ENCODE measurements around the gene PLCL2. TPM values are rescaled to one million over a fixed set of nuclear protein-coding genes. Genes with fewer than 3 reads are reported as not detected.
A peak's percentile ranks its signal among the peaks of the same experiment; 100 is the strongest.

The PLCL2 gene
- total and polyA plus RNA-seq, 4 donors, result 2.1 to 16.7 (median 7.0) TPM

DNA sequence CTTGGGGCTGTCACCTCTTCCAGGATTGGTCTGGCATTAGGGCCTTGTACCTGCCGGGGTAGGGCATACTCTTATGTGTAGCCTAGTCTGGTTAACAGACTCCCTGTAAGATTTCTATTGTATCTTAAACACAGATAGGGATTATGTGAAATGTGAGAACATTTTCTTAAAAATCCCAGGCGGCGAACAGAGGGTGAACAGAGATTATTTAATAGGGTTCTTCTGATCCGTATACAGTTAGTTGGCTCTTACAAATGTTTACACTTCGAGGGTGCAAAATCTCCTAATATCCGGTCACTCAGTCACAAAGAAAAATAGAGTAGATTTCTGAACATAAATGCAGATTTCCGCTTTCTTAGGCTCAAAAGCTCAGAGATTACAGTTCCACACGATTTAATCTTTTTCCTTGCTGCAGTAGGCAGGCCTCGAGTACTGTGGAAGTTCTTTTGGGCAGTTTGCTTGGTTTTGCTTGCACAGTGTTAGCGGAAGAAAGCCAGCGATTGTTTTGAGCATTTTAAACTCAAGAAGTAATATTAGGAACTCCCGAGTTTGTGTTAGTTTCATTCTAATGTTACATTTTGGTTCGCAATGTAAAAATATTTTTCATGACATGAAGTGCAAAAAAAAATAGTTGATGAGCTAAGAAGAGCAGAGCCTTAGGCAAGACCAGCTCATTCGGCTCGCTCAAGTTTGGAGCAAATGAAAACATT lies 993 bp downstream of the PLCL2 start:
- Histone ChIP-seq H3K36me3 (ENCODE audit: control insufficient read depth in 1 of 2, insufficient read depth in 2 of 2, low read length in 1 of 2) (no peaks in the 10 kb centered on the region), H3K9me3 (ENCODE audit: control insufficient read depth, low read length) (no peaks in the 10 kb centered on the region), H3K27ac (ENCODE audit: low read depth in 1 of 2, low read length in 2 of 2) (no peak overlapping the region), H3K4me3 (ENCODE audit: low read length in 2 of 2) (peak overlapping the region; percentile 59 to 96), H3K4me1 (ENCODE audit: control insufficient read depth in 1 of 2, insufficient read depth in 2 of 2, low read length in 2 of 2) (peaks cover 0 to 3% of the 10 kb centered on the region in 2 donors), H3K27me3 (ENCODE audit: control insufficient read depth in 1 of 2, insufficient read depth in 2 of 2, low read length in 1 of 2) (no peaks in the 10 kb centered on the region)
- 35 to 43% methylated on average over 15 of the region's 15 CpGs for WGBS, 2 donors
- intact Hi-C loops (cut with DNase I), result loop anchor here (10.0 kb wide), 1 partner anchor 281 kb away; the partner anchor contains the start of gene DAZL (in 2 of the 2)
- no peak for DNase-seq
- ATAC-seq (ENCODE audit: low FRiP score), result no peak

DNA sequence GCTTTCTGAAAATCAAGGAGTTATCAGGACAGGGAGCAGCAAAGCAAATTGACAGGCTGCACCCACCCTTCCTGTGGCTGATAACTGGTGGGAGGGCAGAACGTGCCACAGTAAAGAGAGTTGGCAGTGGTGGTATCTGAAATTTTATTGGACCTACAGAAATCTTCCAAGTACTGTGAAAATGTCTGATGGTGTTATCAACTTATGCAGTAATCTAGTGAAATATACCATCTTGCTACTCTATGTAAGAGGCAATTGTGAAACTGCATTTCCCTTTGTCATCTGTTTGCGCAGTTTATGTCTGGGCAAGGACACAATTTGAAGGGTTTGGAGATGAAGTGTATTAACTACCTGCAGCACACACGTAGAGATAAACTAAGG lies 1.5 kb downstream of the PLCL2 start:
- Histone ChIP-seq H3K27me3 (ENCODE audit: control insufficient read depth in 1 of 2, insufficient read depth in 2 of 2, low read length in 1 of 2) (no peaks in the 10 kb centered on the region), H3K9me3 (ENCODE audit: control insufficient read depth, low read length) (no peaks in the 10 kb centered on the region), H3K4me1 (ENCODE audit: control insufficient read depth in 1 of 2, insufficient read depth in 2 of 2, low read length in 2 of 2) (peaks cover 0 to 3% of the 10 kb centered on the region in 2 donors), H3K36me3 (ENCODE audit: control insufficient read depth in 1 of 2, insufficient read depth in 2 of 2, low read length in 1 of 2) (no peaks in the 10 kb centered on the region), H3K27ac (ENCODE audit: low read depth in 1 of 2, low read length in 2 of 2) (no peak overlapping the region), H3K4me3 (ENCODE audit: low read length in 2 of 2) (peak overlapping the region; percentile 59 to 96)
- ATAC-seq (ENCODE audit: low FRiP score) (no peak), DNase-seq (no peak)
- intact Hi-C loops (cut with DNase I), result loop anchor here (10.0 kb wide), 1 partner anchor 281 kb away; the partner anchor contains the start of gene DAZL (in 2 of the 2)
- 59 to 68% methylated on average over 3 of the region's 3 CpGs for whole genome bisulfite sequencing, 2 donors

DNA sequence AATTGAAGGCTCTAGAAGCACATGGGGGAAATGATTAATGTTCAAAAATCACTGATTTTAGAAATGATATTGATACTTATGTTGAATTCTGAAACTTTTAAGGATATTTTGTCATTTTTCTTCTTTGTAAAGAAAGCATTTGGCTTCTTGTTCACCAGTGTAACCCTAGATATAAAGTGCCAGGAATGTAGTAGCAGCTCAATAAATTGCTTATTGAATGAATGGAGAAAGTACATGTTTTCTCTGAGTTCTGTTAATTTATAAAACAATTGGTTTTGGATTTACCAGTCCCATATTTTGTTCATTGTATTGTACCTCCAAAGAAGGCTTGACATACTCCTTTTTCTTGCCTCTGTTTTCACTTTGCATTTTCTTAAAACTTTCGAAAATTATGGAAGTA lies 2.4 kb downstream of the PLCL2 start:
- no peak overlapping the region for H3K27ac ChIP-seq (ENCODE audit: low read depth in 1 of 2, low read length in 2 of 2)
- H3K9me3 ChIP-seq (ENCODE audit: control insufficient read depth, low read length), result no peaks in the 10 kb centered on the region
- H3K4me3 ChIP-seq (ENCODE audit: low read length in 2 of 2), result no peak overlapping the region
- DNase-seq (no peak), ATAC-seq (ENCODE audit: low FRiP score) (no peak)
- H3K36me3 ChIP-seq (ENCODE audit: control insufficient read depth in 1 of 2, insufficient read depth in 2 of 2, low read length in 1 of 2), result no peaks in the 10 kb centered on the region
- no peaks in the 10 kb centered on the region for H3K27me3 ChIP-seq (ENCODE audit: control insufficient read depth in 1 of 2, insufficient read depth in 2 of 2, low read length in 1 of 2)
- intact Hi-C loops (cut with DNase I), result loop anchor here (10.0 kb wide), 1 partner anchor 282 kb away; the partner anchor contains the start of gene DAZL (in 2 of the 2)
- H3K4me1 ChIP-seq (ENCODE audit: control insufficient read depth in 1 of 2, insufficient read depth in 2 of 2, low read length in 2 of 2), result peaks cover 0 to 3% of the 10 kb centered on the region in 2 donors
- WGBS, 2 donors, result 90 to 97% methylated on average over 1 of the region's 1 CpG

DNA sequence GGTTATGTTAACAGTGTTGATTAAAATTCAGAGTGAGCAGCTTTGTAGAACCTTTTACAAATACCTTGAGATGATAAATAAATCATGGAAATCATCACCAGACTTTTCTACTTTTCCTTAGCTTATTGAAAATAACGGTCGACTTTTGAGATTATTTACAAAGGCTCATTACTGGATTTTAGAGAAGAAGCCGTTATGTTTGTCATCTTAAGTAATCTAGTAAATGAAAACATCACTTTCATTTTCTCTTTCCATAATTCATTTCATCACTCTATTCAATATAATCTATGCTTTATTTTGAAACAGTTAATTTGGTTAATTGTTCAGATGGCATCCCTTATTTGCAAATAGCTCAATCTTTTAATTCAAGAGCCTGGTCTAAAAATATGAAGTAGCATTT lies 3.6 kb downstream of the PLCL2 start:
- Histone ChIP-seq H3K4me3 (ENCODE audit: low read length in 2 of 2) (no peak overlapping the region), H3K36me3 (ENCODE audit: control insufficient read depth in 1 of 2, insufficient read depth in 2 of 2, low read length in 1 of 2) (no peaks in the 10 kb centered on the region), H3K27ac (ENCODE audit: low read depth in 1 of 2, low read length in 2 of 2) (no peak overlapping the region), H3K4me1 (ENCODE audit: control insufficient read depth in 1 of 2, insufficient read depth in 2 of 2, low read length in 2 of 2) (peaks cover 0 to 4% of the 10 kb centered on the region in 2 donors), H3K27me3 (ENCODE audit: control insufficient read depth in 1 of 2, insufficient read depth in 2 of 2, low read length in 1 of 2) (no peaks in the 10 kb centered on the region), H3K9me3 (ENCODE audit: control insufficient read depth, low read length) (no peaks in the 10 kb centered on the region)
- 72 to 77% methylated on average over 3 of the region's 3 CpGs for WGBS, 2 donors
- intact Hi-C loops (cut with DNase I), result loop anchor here (10.0 kb wide), 1 partner anchor 284 kb away; the partner anchor contains the start of gene DAZL (in 2 of the 2)
- ATAC-seq (ENCODE audit: low FRiP score), result no peak
- DNase-seq, result no peak

DNA sequence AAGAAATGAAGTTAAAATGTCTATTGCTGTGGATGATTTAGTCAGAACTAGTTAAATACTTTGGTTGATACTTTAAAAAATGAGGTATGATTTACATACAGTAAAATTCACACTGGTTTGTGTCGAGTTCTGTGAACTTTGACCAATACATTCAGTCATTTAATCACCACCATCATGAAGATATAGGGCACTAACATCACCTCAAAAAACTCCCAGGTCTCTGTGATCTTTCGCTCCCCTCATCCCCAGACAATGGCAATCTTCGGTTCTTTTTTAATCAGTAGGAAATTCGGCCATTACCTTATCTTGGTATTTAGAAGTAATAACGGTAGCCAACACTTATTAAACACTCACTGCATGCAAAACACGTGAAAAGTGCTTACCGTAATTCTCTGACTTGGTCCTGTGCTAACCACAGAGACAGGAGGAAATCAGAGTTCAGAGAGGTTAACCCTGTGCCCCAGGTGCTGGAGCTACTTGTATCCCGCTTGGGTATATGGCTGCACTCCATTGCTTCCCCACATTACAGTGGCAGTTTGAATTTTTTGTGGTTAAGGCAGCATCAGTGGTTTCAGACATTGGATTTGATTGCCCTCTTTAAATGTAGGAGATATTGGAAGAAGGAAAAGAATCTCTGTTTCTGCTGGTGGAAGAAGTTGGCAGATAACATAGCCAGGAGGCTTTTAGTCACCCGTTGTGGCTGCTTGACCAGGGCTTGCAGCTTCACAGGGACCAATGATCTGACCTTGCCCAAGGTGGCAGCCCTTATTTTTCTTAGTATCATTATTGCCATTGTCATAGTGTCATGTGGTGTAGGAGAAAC lies 4.2 kb downstream of the PLCL2 start:
- H3K27ac ChIP-seq (ENCODE audit: low read depth in 1 of 2, low read length in 2 of 2), result no peak overlapping the region

DNA sequence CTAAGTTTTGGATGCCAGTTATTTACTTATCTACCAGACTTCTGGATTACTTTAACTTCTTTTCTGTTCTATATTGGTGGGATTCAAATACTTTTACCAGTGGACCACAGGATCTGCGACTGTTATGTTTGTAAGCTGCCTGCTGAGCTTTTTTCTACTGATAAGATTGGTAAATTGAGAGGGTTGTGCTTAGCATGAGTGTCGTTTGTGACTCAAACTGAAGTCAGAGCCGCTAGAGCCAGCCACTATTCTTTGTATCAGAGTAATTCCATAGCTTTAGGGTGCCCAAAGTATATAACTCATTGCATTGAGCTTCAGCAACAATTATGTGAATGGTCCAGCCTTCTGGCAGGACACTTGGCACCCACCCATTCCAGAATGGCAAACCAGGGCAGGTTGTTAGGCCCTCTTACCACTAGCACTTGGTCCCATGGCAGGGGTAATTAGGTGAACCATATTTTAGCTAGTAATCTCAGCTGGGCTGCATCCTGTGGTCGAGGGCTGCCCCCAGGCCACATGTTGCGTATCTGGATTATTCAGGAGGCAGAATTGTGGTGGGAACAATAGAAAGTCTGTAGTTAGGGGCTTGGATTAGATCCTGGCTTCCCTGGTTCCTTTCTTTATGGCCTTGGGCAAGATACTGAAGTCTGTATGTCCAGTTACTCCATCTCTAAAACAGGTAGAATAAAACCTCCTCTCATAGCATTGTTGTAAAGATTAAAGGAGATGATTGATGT lies 6.0 kb downstream of the PLCL2 start:
- no peaks in the 10 kb centered on the region for H3K36me3 ChIP-seq (ENCODE audit: control insufficient read depth in 1 of 2, insufficient read depth in 2 of 2, low read length in 1 of 2)
- intact Hi-C loops (cut with DNase I), result no loop called here
- no peaks in the 10 kb centered on the region for H3K27me3 ChIP-seq (ENCODE audit: control insufficient read depth in 1 of 2, insufficient read depth in 2 of 2, low read length in 1 of 2)
- 88 to 92% methylated on average over 5 of the region's 5 CpGs for WGBS, 2 donors
- no peak for ATAC-seq (ENCODE audit: low FRiP score)
- no peaks in the 10 kb centered on the region for H3K9me3 ChIP-seq (ENCODE audit: control insufficient read depth, low read length)
- no peak overlapping the region for H3K27ac ChIP-seq (ENCODE audit: low read depth in 1 of 2, low read length in 2 of 2)
- no peak for DNase-seq
- H3K4me1 ChIP-seq (ENCODE audit: control insufficient read depth in 1 of 2, insufficient read depth in 2 of 2, low read length in 2 of 2), result peaks cover 0 to 4% of the 10 kb centered on the region in 2 donors
- no peak overlapping the region for H3K4me3 ChIP-seq (ENCODE audit: low read length in 2 of 2)

More for the DNA sequence above, 4.2 kb downstream of the PLCL2 start:
- H3K9me3 ChIP-seq (ENCODE audit: control insufficient read depth, low read length), result no peaks in the 10 kb centered on the region
- WGBS, 2 donors, result 87 to 91% methylated on average over 9 of the region's 9 CpGs
- H3K4me1 ChIP-seq (ENCODE audit: control insufficient read depth in 1 of 2, insufficient read depth in 2 of 2, low read length in 2 of 2), result peaks cover 0 to 4% of the 10 kb centered on the region in 2 donors
- H3K36me3 ChIP-seq (ENCODE audit: control insufficient read depth in 1 of 2, insufficient read depth in 2 of 2, low read length in 1 of 2), result no peaks in the 10 kb centered on the region
- ATAC-seq (ENCODE audit: low FRiP score) (no peak), DNase-seq (no peak)
- intact Hi-C loops (cut with DNase I), result loop anchor here (10.0 kb wide), 1 partner anchor 284 kb away; the partner anchor contains the start of gene DAZL (in 2 of the 2)
- no peaks in the 10 kb centered on the region for H3K27me3 ChIP-seq (ENCODE audit: control insufficient read depth in 1 of 2, insufficient read depth in 2 of 2, low read length in 1 of 2)
- no peak overlapping the region for H3K4me3 ChIP-seq (ENCODE audit: low read length in 2 of 2)

DNA sequence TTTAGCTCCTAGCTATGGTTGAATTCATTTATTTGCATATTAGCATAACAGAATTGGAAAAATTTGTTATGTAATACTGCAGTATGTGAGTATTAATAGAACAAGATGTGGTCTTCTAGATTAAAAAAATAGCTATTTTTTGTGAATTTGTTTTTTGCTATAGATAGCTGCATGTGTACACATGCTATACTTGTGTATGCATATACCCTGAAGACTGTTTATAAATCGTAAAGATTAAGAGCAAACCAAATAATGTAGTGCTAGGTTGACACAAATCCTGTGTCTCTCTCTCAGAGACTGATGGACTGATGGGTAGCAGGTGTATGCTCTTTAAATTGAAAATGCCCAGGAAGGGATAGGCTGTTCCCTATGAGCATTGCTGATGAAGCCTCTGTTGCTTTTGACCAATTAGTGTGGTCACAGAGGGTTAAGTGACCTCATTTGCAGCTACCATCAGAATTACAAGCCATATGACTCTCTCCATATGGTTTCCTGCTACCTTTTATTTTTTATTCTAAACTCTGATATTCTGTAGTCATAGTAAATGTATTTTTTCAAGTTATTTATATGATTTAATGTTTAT lies 9.0 kb downstream of the PLCL2 start:
- DNase-seq, result no peak
- no peaks in the 10 kb centered on the region for H3K9me3 ChIP-seq (ENCODE audit: control insufficient read depth, low read length)
- H3K4me3 ChIP-seq (ENCODE audit: low read length in 2 of 2), result no peak overlapping the region
- 100% methylated on average over 1 of the region's 1 CpG for WGBS, 2 donors
- intact Hi-C loops (cut with DNase I), result no loop called here
- H3K27me3 ChIP-seq (ENCODE audit: control insufficient read depth in 1 of 2, insufficient read depth in 2 of 2, low read length in 1 of 2), result no peaks in the 10 kb centered on the region
- H3K36me3 ChIP-seq (ENCODE audit: control insufficient read depth in 1 of 2, insufficient read depth in 2 of 2, low read length in 1 of 2), result no peaks in the 10 kb centered on the region
- ATAC-seq (ENCODE audit: low FRiP score), result no peak
- no peak overlapping the region for H3K27ac ChIP-seq (ENCODE audit: low read depth in 1 of 2, low read length in 2 of 2)
- peaks cover 0 to 4% of the 10 kb centered on the region in 2 donors for H3K4me1 ChIP-seq (ENCODE audit: control insufficient read depth in 1 of 2, insufficient read depth in 2 of 2, low read length in 2 of 2)

DNA sequence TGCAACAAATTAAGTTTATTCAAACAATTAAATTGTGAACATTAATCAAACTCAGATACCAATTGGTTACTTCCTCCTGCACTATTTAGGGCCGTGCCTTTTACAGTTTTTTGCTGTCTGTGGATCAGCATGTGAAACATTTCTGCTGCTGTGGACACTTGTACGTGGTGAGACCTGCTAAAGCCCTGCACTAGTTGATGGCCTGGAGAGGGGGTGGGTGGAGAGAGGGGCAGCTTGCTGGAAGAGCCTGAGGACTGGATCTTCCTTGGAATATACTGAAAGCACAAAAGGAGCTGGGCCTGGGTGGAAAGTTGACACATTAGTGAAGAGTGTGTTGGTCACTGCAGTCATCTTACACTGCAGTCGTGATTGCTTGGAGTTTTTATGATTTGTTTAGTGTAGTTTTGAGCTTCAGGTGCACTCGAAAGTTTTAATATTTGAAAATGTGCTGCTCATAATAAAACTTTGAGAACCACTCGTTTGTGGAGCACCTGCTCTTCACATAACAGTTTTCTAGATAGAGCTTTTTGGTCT lies 11.4 kb downstream of the PLCL2 start:
- ATAC-seq (ENCODE audit: low FRiP score), result no peak
- intact Hi-C loops (cut with DNase I), result no loop called here
- WGBS, 2 donors, result 90 to 94% methylated on average over 5 of the region's 5 CpGs
- Histone ChIP-seq H3K27ac (ENCODE audit: low read depth in 1 of 2, low read length in 2 of 2) (no peak overlapping the region), H3K27me3 (ENCODE audit: control insufficient read depth in 1 of 2, insufficient read depth in 2 of 2, low read length in 1 of 2) (no peaks in the 10 kb centered on the region), H3K4me1 (ENCODE audit: control insufficient read depth in 1 of 2, insufficient read depth in 2 of 2, low read length in 2 of 2) (peaks cover 0 to 1% of the 10 kb centered on the region in 2 donors), H3K9me3 (ENCODE audit: control insufficient read depth, low read length) (no peaks in the 10 kb centered on the region), H3K36me3 (ENCODE audit: control insufficient read depth in 1 of 2, insufficient read depth in 2 of 2, low read length in 1 of 2) (no peaks in the 10 kb centered on the region), H3K4me3 (ENCODE audit: low read length in 2 of 2) (no peak overlapping the region)
- no peak for DNase-seq
